GM19025 (cell line): ENCODE results near the gene MOSMO.
A peak's percentile ranks its signal among the peaks of the same experiment; 100 is the strongest.

Experiments
- ATAC-seq: cut with Tn5 transposase; IDR thresholded peaks from one replicate; pipeline ENCODE4 v1.9.1; 2021; ENCODE audit warnings: mild to moderate bottlenecking, low read depth, moderate library complexity; ENCODE audit not compliant: unreplicated experiment

MOSMO gene

GRCh38 chr16:22007509-22008214, at the start of gene MOSMO:
TSS of gene MOSMO (plus strand) at chr16:22008111. CDS start at chr16:22008302, 191 bp downstream.
- ATAC-seq, result peak; percentile 79

GRCh38 chr16:21959050-21959449, 48.9 kb upstream of the MOSMO start:
- ATAC-seq, result no peak

DNA sequence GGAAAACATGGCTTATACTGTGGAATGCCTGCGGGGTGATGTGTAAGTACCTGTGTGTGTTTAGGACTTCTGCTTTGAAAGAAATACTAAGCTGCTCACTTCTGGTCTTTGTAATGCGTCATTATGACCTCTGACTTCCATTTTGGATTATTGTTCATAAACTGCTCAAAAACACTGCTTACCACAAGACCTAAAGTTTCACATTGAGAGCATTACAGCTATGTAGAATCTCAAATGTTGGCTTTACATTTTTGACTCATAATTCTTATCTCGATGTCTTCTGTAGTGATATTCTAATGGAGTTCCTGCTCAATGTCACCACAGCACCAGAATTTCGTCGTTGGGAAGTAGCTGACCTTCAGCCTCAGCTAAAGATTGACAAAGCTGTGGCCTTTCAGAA, 45.4 kb upstream of the MOSMO start:
- no peak for ATAC-seq

DNA sequence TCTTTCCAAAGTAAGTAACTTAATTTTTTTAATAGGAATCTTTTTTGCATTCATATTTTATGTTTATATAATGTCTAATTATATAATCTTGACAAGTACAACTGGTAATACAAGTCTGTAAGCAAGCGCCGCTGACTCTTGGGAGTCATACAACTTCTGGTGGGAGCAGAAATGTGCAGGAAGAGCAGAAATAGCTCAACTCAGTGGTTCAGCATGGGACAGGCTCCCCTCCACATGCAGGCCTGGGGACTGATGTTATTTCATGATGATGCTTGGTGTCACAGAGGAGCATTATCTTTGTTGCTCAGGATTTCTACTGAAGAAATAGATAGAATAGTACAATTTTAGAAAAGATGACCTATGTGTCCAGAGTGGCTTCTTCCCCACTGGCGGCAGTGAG, 44.0 kb upstream of the MOSMO start:
- ATAC-seq, result no peak

DNA sequence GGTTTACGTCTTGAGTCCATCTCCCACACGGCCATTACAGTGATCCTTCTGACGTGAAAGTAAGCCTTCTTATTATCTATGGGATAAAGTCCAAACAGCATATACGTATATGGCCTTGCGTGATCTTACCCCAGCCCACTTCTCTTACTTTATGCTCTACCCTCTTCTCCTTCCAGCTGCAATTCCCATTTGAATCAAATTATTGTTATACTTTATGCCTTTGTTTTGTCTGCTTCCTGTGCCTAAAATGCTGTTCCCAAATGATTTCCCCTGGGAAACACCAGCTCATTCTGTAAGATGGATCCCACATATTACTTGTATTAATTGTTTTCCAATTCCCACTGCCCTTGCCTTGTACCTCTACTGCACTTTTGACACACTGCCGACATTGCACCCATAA, 43.6 kb upstream of the MOSMO start:
- ATAC-seq, result no peak

GRCh38 chr16:21971856-21972255, 36.1 kb upstream of the MOSMO start:
- no peak for ATAC-seq

GRCh38 chr16:21973945-21974344, 34.0 kb upstream of the MOSMO start:
- ATAC-seq, result no peak

DNA sequence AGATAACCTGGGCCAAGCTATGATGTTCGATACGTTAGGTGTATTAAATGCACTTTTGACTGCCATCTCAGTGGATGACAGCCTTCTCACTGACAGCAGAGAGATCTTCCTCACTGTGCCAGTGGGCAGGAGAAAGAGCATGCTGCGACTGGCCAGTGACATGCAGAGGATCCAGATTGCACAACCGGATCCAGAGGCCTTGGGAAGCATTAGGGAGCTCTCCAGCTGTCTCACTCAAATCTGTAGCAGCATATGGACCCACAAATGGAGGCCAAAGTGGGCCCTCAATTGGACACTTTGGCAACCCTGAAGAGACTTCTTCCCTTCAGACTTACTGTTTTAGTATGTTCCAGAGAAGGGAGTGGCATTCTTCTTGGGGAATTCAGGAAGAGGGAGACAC, 27.9 kb upstream of the MOSMO start:
- no peak for ATAC-seq

GRCh38 chr16:21982108-21982507, 25.8 kb upstream of the MOSMO start:
- no peak for ATAC-seq

DNA sequence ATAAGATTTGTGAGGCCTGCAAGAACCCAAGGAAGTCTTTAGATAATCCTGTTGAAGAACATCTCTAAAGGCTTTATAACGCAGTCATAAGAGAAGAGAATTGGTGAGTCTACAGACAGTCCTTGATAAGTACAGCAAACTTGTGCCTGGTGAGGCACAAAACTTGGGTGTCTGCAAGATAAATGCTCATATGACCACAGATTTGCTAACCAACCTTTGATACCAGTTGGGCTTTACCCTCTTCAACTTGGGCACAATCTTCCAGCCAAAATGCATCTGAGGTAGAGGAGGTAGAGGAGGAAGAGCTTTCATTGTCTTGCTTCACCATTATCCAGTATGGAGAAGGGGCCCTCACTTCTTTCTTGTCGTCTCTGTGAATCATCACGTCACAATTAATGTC, 23.8 kb upstream of the MOSMO start:
- no peak for ATAC-seq

DNA sequence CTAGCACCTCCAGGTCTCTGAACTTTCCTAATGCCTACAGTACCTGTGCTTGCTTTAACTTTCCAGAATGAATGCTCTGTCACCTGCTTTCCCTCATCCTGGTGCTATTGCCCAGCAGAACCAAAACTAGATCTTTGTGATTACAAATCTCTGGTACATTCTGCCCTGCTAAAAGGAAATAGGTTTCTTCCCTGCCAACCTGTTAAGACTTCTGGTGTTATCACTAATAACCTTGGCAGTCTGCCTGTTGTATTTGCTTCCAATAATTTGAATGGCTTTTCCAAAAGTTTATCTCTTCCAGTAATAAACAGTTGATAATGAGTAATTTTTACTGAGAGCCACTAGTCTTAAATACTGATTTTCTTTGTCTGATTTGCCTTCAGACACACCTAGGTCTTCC, 22.4 kb upstream of the MOSMO start:
- no peak for ATAC-seq

DNA sequence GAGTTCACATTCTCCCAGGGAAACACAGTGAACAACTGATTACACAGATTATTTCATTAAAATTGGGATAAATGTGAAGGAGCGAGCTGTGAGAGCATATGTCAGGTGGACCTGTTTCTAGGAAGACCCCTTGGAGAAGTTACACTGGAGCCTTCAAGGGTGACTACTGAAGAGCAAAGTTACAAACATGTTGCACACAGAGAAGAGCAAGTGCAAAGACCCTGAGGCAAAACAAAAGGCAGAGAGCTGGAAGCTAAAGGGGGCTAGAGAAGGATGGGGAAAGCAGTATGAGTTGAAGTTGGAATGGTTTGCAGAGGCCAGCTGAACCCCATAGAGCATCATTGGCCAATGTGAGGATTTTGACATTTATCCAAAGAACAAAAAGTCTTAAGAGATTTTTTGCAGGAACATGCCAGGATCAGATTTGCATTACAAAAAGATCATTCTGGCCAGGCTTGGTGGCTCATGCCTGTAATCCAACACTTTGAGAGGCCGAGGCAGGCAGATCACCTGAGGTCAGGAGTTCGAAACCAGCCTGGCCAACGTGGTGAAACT, 21.1 kb upstream of the MOSMO start:
- ATAC-seq, result no peak

- no peak for ATAC-seq
These were observed 20.4 kb upstream of the MOSMO start for GRCh38 chr16:21987498-21987897.

GRCh38 chr16:21989133-21989532, 18.8 kb upstream of the MOSMO start:
- ATAC-seq, result no peak

DNA sequence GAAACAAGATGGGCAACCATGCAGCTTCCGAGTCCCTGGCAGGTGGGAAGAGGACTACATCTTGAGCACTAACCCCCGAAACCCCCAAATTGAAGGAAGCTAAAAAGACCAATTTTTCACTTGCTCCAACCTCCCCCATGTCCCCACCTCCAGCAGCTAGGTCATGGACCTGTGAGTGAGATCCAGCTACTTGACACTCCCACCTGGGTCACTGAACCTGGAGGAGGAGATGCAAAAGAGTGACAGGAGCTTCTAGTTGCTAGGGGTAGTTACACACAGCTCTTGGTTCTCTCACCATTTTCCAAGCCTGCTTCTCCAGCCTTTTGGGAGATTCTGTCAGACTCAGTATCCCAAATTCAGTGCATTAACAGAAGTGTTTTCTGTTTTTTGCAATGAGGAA, 18.2 kb upstream of the MOSMO start:
- ATAC-seq, result no peak

DNA sequence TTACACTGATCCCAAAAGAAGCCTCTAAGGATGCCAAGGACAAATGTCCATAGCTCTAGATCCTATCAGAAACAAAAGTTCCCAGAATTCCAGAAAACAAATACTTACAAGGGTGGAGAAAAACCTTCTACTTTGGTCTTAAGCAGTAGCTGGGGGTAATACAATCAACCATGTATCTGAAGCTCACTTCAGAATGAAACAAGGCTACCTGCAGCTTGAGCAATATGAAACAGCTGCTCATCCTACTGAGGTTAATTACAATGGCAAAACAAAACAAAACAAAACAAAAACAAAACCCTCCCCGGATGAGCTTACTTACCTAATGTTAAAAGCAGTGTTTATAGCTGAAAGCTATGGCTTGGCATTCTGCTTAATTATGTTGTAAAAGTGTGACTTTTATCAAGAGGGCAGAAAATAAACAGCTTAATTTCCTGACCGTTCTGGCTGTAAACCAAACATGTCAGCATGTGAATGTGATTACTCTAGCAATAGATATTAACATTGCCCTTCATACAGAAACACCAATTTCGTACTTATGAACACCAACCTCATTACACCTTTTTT, 17.4 kb upstream of the MOSMO start:
- ATAC-seq, result no peak

GRCh38 chr16:21991621-21992020, 16.3 kb upstream of the MOSMO start:
- ATAC-seq, result no peak

DNA sequence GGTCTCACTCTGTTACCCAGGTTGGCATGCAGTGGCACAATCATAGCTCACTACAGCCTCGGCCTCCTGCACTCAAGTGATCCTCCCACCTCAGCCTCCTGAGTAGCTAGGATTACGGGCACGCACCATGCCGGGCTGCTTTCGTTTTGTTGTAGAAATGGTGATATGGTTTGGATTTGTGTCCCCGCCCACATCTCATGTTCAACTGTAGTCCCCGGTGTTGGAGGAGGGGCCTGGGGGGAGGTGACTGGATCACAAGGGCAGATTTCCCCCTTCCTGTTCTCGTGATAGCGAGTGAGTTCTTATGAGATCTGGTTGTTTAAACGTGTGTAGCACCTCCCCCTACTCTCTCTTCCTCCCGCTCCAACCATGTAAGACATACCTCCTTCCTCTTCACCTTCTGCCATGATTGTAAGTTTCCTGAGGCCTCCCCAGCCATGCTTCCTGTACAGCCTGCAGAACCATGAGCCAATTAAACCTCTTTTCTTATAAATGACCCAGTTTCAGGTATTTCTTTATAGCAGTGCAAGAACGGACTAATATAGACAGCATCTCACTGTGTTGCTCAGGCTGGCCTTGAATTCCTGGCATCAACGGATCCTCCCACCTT, 12.9 kb upstream of the MOSMO start:
- ATAC-seq, result no peak

DNA sequence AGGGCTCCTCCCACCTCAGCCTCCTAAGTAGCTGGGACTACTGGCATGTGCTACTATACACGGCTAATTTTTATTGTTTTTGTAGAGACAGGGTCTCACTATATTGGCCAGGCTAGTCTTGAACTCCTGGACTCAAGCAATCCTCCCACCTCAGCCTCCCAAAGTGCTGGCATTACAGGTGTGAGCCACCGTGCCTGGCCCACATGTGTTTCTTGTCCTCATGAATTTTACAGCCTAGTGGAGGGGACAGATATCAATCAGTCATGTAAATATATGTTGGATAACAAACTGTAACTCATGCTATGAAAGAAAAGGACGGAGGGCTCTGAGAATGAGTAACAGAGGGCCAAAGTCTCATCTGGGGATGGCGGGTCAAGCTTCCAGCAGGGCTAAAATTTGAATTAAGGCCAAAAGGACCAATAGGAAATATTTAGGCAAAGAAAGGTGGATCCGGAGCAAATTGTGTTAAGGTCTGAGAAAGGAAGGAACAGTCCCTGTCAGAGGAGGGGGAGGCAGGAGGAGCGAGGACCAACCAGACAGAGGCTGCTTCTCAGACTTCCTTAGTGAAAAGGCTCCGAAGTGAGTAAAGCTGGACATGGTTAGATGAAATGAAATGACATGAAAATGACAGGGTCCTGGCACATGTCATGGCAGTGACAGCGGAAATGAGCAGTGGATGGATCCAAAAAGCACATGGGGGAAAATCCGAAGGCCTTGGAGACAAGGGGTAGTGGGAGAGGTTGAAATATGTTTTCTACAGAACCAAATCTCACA, 10.8 kb upstream of the MOSMO start:
- ATAC-seq, result no peak

GRCh38 chr16:21997697-21998480, 10.0 kb upstream of the MOSMO start:
- no peak for ATAC-seq
